ENCODE results near the gene TTLL13. TPM values are rescaled to one million over a fixed set of nuclear protein-coding genes. Genes with fewer than 3 reads are reported as not detected.
A peak's percentile ranks its signal among the peaks of the same experiment; 100 is the strongest.

The TTLL13 gene, protein sequence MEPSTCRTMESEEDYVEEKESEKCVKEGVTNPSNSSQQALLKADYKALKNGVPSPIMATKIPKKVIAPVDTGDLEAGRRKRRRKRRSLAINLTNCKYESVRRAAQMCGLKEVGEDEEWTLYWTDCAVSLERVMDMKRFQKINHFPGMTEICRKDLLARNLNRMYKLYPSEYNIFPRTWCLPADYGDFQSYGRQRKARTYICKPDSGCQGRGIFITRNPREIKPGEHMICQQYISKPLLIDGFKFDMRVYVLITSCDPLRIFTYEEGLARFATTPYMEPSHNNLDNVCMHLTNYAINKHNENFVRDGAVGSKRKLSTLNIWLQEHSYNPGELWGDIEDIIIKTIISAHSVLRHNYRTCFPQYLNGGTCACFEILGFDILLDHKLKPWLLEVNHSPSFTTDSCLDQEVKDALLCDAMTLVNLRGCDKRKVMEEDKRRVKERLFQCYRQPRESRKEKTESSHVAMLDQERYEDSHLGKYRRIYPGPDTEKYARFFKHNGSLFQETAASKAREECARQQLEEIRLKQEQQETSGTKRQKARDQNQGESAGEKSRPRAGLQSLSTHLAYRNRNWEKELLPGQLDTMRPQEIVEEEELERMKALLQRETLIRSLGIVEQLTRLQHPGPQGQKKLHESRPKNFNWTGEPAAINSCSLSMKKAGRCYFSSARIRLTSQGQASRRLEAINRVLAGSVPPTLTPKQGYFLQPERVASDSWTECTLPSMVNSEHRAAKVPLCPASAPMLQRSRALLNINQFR
- not detected in 2 replicates for total RNA-seq (2014; rRNA removed; shearing (Covaris generic))
- polyA plus RNA-seq (2015; cell fraction: cytosol; rRNA removed): 0.09 TPM in 1 of 2 replicates, not detected in the other
- polyA plus RNA-seq (2015; cell fraction: nucleus; rRNA removed): 0.14 and 0.19 TPM in 2 replicates

DNA sequence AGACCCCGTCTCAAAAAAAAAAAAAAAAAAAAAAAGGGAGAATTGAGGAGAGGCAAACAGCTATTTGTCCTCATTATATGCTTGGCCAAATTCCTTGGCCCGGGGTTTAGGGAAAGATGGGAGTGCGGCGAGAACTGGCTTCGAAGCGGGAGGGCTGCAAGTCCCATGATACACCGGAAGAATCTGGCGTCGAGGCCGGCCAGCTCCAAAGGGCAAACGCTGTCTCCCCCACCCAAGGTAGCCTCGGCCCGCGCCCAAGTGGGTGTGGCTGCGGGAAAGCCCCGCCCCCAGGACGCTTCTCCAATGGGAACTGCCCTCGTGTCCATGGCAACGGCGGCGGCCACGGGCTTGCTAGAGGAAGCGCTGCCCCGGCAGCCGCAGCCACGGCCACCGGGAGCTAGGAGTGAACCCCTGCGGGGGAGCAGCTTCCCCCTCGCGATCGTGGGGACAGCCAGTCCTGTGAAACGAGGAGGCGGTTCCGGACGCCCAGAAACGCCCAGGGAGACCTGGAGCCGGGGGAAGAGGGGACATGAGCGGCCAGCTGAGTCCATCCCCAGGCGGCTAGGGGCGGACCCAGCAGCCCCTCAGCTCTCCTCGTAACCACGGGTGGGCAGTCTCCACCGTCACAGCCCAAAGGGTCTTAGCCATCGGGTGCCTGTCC, at the start of gene TTLL13:
TTLL13 (plus strand) TSS at position 354 of the 661 bp plus-strand sequence. CDS start 1,075 bp downstream, outside the sequence.
- peak; percentile 84 for DNase-seq (ENCODE audit: low read depth)

DNA sequence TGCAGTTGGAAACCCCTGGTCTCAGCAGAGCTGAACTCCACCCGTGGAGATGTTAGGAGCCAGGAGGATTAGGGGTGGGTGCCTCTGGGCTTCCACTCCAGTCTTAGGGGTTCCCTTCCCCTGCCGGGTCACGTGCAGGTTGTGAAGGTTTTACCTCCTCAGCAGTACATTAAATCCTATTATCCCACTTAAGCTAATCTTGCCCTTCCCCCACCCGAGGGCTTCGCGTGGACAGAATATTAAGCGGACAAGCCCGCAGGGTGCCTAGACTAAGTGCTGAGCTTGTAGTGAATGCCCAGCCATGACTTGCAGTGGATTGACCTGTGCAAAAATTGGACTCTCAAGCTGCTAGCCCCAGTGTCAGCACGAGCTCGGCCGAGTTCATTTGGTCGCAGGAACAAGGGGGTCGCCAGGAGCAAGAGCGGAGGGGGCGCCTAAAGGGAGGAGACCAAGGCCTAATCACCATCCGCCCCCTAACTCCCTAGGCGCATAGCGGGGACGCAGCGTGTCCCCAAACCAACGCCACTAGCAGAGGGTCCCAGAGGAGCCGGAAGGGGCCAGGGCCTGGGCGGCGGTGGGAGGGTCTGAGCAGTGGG, 48.7 kb upstream of the TTLL13 start:
- DNase-seq (ENCODE audit: low read depth): no peak

DNA sequence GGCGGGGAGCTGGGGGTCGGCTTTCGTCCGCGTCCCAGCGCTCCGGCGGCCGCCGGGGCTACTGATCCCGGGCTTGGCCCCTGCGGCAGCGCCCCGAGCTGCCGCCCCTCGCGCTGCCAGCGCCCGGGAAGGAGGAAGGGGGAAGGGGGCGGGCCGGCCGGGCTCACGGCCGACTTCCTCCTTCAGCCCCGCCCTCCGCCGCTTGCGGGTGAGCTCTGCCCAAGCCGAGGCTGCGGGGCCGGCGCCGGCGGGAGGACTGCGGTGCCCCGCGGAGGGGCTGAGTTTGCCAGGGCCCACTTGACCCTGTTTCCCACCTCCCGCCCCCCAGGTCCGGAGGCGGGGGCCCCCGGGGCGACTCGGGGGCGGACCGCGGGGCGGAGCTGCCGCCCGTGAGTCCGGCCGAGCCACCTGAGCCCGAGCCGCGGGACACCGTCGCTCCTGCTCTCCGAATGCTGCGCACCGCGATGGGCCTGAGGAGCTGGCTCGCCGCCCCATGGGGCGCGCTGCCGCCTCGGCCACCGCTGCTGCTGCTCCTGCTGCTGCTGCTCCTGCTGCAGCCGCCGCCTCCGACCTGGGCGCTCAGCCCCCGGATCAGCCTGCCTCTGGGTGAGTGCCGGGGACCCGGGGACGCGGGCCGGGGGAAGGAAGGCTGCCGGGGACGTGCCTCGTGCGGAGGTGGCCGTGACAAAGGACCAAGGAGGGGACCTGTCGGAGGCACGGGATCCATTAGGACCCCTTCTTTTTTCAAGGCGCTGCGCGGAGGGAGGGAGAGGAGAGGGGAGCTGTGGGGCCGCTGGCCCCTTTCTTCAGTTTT, 48.0 kb upstream of the TTLL13 start, which contains the start of gene SEMA4B:
SEMA4B (plus strand) TSS at position 201 of the 814 bp plus-strand sequence; CDS start at position 450, 249 bp downstream.
- peak; percentile 50 for DNase-seq (ENCODE audit: low read depth)

DNA sequence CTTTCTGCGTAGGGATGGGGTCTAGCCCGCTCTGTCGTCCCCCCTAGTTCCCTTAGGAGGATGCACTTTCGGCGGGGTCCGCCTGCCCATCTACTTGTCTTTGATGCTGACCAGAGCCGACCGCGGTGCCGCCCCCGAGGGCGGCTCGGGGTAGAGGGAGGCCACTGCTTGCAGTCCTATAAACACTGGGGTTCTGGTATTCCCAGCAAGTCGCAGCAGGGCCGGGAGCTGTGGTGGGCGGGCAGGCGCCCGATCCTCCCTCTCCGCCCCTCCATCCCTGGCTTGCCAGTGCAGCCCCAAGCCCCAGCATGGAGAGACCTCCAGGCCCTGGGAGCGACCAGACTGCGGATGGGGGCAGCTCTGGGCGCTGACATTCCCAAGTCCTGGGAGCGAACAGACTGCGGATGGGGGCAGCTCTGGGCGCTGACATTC, 47.4 kb upstream of the TTLL13 start:
- no peak for DNase-seq (ENCODE audit: low read depth)

DNA sequence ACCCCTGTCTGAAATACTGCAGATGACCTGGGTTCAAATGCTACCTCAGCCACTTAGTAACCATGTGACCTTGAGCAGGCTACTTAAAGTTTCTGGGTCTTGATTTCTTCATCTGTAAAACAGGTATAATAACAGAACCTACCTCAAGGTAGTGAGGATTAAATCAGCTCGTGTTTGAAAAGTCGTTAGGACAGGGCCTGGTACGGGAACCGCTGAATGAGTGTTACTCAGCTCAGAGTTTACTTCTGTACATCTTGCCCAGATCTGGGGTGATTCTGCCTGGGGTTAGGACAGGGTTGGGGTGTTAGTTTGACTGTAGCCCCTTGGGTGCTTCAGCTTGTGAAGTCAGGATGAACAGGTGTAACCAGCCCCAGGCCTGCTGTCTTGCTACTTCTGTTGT, 46.4 kb upstream of the TTLL13 start:
- DNase-seq (ENCODE audit: low read depth): no peak

DNA sequence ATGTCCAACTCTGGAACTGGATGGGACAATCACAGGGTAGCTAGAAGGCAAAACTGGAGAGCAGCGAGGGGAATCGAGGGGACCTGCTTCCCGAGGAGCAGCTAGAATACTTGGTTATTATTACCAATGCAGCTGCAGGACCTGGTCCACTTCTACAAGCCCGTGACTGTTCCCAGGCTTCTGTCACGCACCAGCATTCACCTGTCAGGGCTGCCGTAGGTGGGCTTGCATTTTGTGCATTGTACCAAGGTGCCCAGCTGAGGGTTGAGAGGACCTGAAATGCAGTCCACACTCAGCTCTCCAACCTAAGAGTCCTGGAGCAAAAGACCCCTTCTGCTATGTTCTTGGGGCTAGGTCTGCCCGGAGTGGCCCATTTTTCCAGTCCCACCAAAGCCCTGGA, 45.9 kb upstream of the TTLL13 start:
- no peak for DNase-seq (ENCODE audit: low read depth)

DNA sequence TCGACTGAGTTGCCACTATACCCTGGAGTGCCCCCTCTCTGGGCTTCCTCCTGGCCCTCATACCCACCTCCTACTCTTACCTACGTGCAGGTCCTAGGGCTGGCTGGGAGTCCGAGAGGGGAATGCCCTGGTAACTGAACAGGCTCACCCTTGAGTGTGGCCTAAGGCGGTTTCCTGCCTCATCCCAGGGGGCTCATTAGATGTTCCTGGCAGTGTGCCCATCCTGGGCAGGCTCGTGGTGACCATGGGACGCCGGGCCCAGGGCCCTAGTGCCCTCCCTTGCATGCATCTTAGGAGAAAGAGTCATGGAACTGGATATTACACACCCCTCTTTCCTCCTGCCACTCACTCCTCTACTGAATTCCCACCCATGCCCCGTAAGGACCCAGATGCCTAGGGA, 45.4 kb upstream of the TTLL13 start:
- DNase-seq (ENCODE audit: low read depth): no peak

DNA sequence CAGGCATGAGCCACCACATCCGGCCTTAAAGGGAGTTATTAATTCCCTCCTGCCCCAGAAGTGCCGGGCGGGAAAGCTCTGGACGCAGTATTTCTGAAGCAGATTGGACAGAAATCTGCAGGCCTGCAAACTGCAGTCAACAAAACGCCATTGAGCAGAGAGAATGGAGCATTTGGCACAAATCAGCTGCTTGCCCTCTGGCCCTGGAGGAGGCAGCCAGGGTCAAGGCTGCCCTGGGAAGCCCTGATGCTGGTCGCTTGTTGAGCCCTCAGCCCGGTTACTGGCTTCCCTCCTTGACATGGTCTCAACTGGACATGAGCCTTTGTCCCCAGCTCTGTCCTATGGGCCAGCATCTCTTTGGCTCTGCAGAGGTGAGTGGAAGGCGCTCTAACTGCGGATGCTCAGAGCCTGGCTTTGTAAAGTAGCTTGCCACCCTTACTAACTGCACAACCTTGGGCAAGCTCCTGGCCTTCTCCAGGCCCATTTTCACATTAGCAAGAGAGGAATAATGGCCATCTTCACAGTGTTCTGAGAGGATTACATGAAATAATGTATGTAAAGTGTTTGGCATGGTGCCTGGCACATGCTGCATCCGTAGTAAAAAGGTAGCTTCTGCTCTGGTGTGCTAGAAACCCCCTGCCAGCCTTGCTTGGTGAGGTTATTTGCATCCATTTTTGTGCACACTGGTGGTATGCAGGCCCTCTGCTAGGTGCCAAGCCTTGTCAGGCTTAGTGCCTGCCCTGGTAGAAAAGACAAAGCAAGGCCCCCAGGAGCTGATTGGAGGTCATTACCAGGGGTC, 44.1 kb upstream of the TTLL13 start:
- no peak for DNase-seq (ENCODE audit: low read depth)

DNA sequence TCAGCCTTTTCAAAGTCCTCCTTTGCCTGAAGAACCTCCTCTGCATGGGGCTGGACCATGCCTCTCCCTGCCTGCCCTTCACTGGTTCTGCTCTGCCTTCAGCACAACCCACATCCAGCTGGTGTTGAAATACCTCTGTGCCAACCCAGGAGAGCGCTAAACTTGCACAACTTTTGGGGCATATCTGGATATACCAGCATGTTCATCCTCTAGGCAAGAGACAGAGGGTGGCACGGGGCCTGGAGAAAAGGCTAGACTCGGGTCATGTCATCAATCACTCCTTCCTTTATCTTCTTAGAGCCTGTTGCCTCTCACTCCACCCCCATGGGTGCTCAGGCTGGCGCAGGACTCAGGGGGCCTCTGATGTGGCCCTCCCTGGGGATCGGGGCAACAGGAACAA, 43.5 kb upstream of the TTLL13 start:
- no peak for DNase-seq (ENCODE audit: low read depth)

DNA sequence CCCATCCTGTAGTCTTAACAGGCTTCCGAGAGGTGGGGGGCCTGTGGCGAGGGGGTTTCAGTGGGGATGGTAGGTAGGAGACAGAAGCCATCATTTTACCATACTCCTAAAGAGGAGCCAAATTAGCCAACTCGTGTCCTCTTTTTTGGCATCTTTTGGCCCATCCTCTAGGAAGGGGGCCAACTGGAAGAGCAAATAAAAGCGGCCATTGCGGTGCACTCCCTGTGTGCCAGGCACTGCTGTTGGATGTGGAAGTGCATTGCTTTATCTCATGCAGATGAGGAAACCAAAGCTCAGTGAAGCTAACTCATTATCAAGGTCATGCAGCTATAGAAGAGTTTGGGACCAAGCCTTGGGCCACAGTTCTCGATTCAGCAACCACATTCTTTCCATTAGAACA, 42.1 kb upstream of the TTLL13 start:
- DNase-seq (ENCODE audit: low read depth): no peak

DNA sequence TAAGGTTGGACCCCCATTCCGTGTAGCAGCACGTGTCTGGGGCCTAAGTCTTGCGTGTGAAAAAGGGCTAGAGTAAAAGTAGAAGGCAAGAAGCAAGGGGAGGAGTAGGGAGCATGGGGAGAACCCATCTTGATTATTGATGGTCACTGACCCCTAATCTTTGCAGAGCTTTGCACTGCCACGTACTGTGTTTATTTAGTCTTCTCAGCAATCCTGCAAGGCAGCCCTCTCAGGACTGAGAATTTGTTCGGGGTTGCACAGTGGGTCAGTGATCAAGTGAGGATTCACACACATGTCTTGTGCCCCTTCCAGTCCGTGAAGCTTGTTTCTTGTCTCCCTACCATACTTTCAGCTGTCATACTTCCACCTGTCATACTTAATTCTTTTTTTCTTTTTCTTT, 41.0 kb upstream of the TTLL13 start:
- DNase-seq (ENCODE audit: low read depth): no peak

DNA sequence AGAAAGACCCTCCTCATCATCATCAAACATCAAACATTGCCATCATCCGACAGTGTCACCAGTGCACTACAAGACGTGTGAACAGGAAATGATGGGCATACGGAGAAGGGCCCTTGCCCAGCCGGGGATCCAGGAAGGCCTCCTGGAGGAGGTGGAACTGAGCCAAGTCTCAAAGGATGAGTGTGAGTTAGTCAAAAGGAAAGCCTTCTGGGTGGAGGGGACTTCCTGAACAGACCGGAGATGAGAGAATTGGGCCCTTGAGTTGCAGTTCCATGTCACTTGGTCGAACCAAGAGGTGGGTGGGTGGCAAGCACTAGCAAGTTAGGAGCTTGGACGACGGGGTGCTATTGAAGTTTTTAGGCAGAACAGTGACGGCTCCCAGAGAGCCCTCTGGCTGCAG, 39.8 kb upstream of the TTLL13 start:
- peak; percentile 67 for DNase-seq (ENCODE audit: low read depth)

DNA sequence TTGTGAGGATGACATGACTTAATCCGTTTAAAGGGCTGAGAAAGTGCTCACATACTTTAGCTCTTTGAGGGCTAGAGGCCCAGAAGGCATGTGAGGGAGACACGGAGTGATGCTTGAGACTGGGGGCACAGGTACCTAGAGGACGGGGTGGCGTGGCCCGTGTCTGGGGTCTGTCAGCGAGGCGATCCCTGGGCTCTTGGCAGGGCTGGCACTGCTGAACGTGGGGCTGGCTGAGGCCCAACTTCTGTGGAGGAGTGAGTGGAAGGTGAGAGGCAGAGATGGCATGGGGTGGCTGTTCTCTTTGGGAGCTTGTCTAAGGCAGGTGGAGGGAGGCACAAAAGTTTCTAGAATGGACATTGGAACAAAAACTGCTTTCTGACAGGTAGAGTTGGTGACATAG, 38.8 kb upstream of the TTLL13 start:
- DNase-seq (ENCODE audit: low read depth): no peak

DNA sequence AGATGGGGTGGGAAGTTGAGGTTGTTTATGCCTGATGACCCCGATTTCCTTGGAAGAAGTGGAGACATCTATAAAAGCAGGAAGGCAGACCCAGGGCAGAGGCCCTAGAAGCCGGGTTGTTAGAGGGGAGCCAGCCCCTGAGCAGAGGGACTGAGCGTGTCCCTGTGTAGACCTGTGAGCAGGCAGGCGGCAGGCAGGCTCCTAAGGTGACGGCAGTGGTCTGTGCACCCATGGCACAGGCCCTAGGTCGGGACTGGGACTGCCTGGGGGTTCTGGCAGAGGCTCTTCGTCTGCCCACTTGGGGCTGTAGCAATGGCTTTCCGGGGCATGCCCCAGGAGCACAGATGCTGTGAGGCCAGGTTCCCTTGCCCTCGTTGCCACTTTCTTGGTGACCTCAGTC, 38.3 kb upstream of the TTLL13 start:
- DNase-seq (ENCODE audit: low read depth): no peak

DNA sequence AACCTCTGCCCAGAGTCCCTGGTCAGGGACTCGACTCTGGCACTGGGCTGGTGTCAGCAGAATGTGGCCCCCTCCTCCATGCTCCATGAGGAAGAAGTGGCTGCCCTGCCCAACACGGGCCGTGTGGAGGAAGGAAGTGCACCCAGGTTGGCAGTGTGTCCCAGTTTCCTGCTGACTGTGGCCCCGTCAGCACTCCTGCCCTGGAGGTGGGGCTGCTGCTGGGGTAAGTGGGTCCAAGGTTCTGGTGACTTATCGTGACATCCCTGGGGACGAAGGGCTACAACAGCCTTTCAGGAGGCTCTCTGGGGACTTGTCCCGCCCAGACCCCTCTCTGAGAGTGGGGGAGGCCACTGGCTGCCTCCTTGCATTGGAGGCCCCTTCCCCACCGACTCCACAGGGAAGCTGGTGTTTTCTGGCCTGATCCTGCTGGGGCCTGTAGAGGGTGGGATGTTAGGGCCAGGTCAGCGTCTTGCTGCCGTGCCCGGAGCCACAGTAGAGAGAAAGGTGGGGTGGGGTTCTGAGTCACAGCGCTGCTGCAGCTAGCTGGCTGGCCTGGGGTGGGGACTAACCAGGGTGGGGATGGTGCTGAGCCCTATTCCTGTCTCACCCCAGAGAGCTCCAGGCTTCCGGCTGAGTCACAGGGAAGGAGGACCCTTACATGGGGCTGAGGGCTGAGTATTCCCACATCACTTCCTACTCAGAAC, 37.8 kb upstream of the TTLL13 start:
- peak; percentile 95 for DNase-seq (ENCODE audit: low read depth)

DNA sequence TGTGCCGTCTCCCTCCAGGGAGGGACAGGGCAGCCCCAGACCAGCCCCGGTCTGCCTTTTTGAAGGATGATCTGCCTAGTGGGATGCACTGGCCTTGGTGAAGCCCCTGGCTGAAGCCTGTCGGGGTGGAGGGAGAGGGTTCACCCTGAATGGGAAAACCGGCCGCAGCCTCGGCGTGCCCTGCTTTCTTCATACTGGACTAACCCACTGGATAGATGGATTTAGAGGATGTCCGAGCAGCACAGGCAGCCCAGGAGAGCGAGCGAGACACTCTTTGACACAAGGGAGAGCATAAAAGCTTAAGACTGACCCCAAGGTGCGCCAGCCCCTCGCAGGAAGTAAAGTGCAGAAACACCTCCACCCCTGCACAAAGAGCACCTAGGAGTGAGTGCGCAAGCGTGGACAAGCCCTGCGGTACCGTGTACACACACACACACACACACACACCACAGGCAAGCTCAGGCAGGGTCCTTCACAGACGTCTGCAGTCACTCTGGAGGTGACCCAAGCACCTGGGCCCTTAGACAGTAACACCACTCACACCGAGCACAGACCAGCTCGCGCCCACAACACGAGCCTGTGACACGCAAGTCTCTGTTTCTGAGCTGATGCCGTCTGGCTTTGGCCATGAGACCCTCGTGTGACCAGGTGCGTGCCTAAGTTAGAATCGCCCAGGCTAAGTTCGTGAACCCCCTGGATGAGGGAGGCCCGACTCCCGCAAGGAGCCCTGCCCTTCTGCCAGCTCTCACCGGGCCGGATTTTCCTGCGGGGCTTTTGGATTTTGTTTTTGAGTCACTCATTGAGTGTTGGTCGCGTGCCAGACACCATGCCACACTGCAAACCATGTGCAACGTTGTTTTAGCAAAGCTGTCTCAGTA, 36.9 kb upstream of the TTLL13 start:
- DNase-seq (ENCODE audit: low read depth): no peak

DNA sequence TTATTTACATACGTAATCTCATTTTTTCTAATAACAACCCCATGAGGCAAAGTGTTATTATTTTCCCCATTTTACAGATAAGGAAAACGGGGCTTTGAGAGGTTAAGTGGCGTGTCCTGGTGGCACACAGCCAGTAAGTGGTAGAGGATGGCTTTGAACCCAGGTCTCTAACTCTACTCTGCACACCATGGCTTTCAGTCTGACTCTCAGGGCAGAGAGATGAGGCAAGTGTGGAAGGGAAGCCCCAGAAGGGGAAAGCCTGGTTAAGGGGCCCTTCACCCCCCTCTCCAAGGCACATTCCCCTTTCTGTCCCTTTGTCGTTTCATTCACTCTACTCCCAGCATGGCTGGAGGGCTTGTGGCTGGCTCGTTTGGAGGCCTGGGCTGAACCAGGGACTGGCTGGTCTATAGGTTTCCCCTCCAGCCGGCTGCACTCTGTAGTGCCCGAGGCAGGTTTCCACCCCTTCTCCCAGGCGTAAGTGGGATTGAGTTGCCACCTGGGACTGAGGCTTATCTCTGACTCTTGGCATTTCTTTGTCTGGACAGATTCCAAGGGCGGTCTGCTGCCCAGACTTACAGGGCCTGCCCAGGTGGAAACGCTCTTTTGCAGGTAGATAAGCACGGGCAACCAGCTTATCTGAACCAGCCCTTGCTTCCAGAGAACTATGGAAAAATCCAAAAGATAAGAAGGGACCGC, 36.1 kb upstream of the TTLL13 start:
- no peak for DNase-seq (ENCODE audit: low read depth)

Data from HT1080 (cell line).